ENCODE data around the gene HDAC9.

- TF ChIP-seq CTCF (IDR thresholded peaks at IDR 0.05): no peak
- TF ChIP-seq EZH2phosphoT487 (IDR thresholded peaks at IDR 0.05; ENCODE audit: borderline replicate concordance, low read depth): no peak
- no peak for TF ChIP-seq REST (IDR thresholded peaks at IDR 0.05; ENCODE audit: low read depth, low read length)
- TF ChIP-seq FOXJ3 (CRISPR knock-in tag; IDR thresholded peaks at IDR 0.05): no peak
- no peak for TF ChIP-seq MAX (IDR thresholded peaks at IDR 0.05; ENCODE audit: low read depth)
- no peak for TF ChIP-seq RAD21 (IDR thresholded peaks at IDR 0.05; ENCODE audit: low read length)
- no peak for TF ChIP-seq SMC3 (IDR thresholded peaks at IDR 0.05; ENCODE audit: low read depth, low read length)
- no peak for TF ChIP-seq YY1 (IDR thresholded peaks at IDR 0.05; ENCODE audit: low read depth)
- no peak for TF ChIP-seq TCF12 (IDR thresholded peaks at IDR 0.05)
- TF ChIP-seq JUND (IDR thresholded peaks at IDR 0.05): no peak
- no peak for TF ChIP-seq TEAD4 (IDR thresholded peaks at IDR 0.05; ENCODE audit: borderline replicate concordance, insufficient read depth)
Measured at GRCh38 chr7:18831419-18831818, 335.9 kb downstream of the HDAC9 start.

All from SK-N-SH (cell line).